ENCODE data around the gene MIEF1.

MIEF1 gene

DNA sequence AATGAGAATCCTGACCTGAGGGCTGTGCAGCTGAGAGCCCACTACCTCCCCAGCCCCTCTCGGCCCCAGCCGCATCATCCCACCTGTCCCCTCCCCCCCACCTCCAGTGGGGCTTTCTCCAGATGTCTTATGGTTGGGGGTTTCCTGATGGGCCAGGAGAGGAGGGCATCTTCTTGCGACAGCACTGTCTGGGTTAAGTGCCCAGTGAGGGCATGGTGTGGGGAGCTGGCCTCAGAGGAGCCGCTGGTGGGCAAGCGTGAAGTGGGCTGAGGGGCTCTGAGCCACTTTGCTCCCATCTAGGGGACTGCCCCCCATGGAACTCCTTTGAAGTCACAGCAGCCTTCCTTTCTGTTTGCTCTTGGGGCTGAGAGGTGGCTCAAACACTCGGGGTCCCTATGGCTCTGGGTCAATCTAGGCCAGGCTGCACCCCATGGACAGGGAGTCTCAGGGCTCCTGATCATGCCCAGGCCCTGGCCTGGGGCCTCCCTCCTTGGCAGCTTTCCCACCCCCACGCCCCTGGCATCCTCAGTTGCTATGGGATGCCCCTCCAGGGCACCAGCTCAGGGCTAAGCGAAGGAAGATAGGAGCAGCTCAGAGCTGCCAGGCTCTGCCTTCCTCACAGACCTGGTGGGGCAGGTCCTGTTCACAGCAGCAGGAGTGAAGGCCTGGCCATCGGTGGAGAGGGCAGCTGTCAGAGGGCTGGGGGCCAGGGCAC is 11.0 kb upstream of the MIEF1 start:
- H3K4me3 ChIP-seq (replicated peaks in 1 of 2; ENCODE audit: low read depth in 2 of 2, low read length in 2 of 2), result no peak overlapping the region
- no peak for TF ChIP-seq CTCF (IDR thresholded peaks at IDR 0.05; ENCODE audit: low read depth, low read length)
- no peak for DNase-seq (ENCODE audit: low read depth in 2 of 2)

DNA sequence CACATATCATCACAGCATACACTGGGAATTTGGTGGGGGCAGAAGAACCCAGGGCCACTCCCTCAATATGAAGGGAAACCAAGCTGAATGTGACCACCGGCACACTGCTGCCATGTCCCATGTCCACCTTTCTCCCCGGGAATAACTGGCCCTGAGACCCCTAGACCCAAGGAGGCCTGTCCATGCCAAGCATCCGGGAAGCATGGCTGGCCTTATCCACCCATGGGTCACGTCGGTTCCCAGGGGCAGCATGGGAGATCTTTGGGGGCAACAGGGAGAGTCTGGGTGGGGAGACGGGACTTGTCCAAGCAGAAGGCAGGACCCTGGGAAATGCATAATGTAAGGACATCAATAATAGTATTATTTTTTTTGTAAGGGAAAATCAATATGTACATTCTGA is 10.4 kb upstream of the MIEF1 start:
- no peak for DNase-seq (ENCODE audit: low read depth in 2 of 2)
- no peak for TF ChIP-seq CTCF (IDR thresholded peaks at IDR 0.05; ENCODE audit: low read depth, low read length)
- H3K4me3 ChIP-seq (replicated peaks in 1 of 2; ENCODE audit: low read depth in 2 of 2, low read length in 2 of 2), result no peak overlapping the region

DNA sequence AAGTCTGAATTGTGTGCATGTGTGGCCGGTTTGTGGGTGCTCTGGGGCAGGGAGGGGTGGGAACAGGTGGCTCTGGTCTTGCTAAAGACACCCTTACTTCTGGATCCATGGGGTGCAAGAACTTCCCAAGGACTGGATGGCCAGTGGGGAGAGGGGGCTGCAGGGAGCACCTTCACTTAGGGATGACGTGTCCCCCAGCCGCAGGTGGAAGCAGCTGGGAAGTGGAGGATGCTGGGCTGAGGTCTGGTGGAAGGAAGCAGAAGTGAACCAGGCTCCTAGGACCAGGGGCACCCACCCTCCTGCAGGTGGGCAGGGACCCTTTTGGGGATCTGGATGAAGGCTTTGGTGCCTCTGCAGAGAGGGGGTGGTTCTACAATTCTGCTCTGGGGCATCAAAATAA is 9.9 kb upstream of the MIEF1 start:
- no peak for DNase-seq (ENCODE audit: low read depth in 2 of 2)
- no peak for TF ChIP-seq CTCF (IDR thresholded peaks at IDR 0.05; ENCODE audit: low read depth, low read length)
- no peak overlapping the region for H3K4me3 ChIP-seq (replicated peaks in 1 of 2; ENCODE audit: low read depth in 2 of 2, low read length in 2 of 2)

- no peak overlapping the region for H3K4me3 ChIP-seq (replicated peaks in 1 of 2; ENCODE audit: low read depth in 2 of 2, low read length in 2 of 2)
- DNase-seq (ENCODE audit: low read depth in 2 of 2), result peak; percentile 65 to 75
- TF ChIP-seq CTCF (IDR thresholded peaks at IDR 0.05; ENCODE audit: low read depth, low read length), result no peak
Measured at GRCh38 chr22:39493759-39494158, 8.3 kb upstream of the MIEF1 start.

GRCh38 chr22:39494471-39495120 is 7.5 kb upstream of the MIEF1 start:
- H3K4me3 ChIP-seq (replicated peaks in 1 of 2; ENCODE audit: low read depth in 2 of 2, low read length in 2 of 2), result no peak overlapping the region
- TF ChIP-seq CTCF (IDR thresholded peaks at IDR 0.05; ENCODE audit: low read depth, low read length), result no peak
- DNase-seq (ENCODE audit: low read depth in 2 of 2), result no peak

- peak; percentile 75 to 79 for DNase-seq (ENCODE audit: low read depth in 2 of 2)
- TF ChIP-seq CTCF (IDR thresholded peaks at IDR 0.05; ENCODE audit: low read depth, low read length), result peak; percentile 84
- no peak overlapping the region for H3K4me3 ChIP-seq (replicated peaks in 1 of 2; ENCODE audit: low read depth in 2 of 2, low read length in 2 of 2)
Measured at GRCh38 chr22:39496131-39496838, 5.8 kb upstream of the MIEF1 start.

All from cardiac fibroblast (primary cell).